HEK293T (cell line): ENCODE measurements around the gene ALDH2.
"Not testable (repeated sequence)": the region's sequence is repeated elsewhere in the genome, so short reads cannot be mapped to it uniquely, and the experiment has no call there.

Experiments
- CTCF ChIA-PET: fragments of 350-600 bp; formaldehyde crosslinking; extraction: SDS; loops from one replicate; lab custom pipeline; 2021; ENCODE audit warnings: antibody characterized with exemption, inconsistent platforms; lab: Yijun Ruan, JAX
- POLR2A ChIA-PET: fragments of 350-600 bp; formaldehyde crosslinking; extraction: SDS; loops from one replicate; lab custom pipeline; 2020; ENCODE audit warnings: antibody characterized with exemption, inconsistent platforms; lab: Yijun Ruan, JAX
- DNase-seq: peaks from one replicate; pipeline ENCODE4 v3.0.0; 2012; ENCODE audit warnings: mixed read lengths; ENCODE audit errors: extremely low spot score
- ARNT ChIP-seq: fragments of 450-650 bp; IDR thresholded peaks from 2 replicates; pipeline ENCODE4 v1.6.1; 2017; ENCODE audit warnings: mild to moderate bottlenecking
- BHLHE40 ChIP-seq: fragments of 450-650 bp; IDR thresholded peaks from 2 replicates; pipeline ENCODE4 v1.6.1; 2016; ENCODE audit warnings: mild to moderate bottlenecking, moderate library complexity, borderline replicate concordance
- CTBP1 ChIP-seq: fragments of 450-650 bp; IDR thresholded peaks from 2 replicates; pipeline ENCODE4 v1.6.1; 2016; ENCODE audit warnings: borderline replicate concordance
- ELF4 ChIP-seq: fragments of 450-650 bp; IDR thresholded peaks from 2 replicates; pipeline ENCODE4 v1.6.1; 2017; ENCODE audit warnings: antibody characterized with exemption
- FOXA1 ChIP-seq: fragments of 450-650 bp; IDR thresholded peaks from 2 replicates; pipeline ENCODE4 v1.6.1; 2016; ENCODE audit warnings: mild to moderate bottlenecking
- FOXK2 ChIP-seq: fragments of 450-650 bp; IDR thresholded peaks from 2 replicates; pipeline ENCODE4 v1.6.1; 2016; ENCODE audit warnings: mild to moderate bottlenecking
- FOXM1 ChIP-seq: fragments of 450-650 bp; IDR thresholded peaks from 2 replicates; pipeline ENCODE4 v1.6.1; 2017; ENCODE audit warnings: mild to moderate bottlenecking, borderline replicate concordance
- HDGF ChIP-seq: fragments of 450-650 bp; IDR thresholded peaks from 2 replicates; pipeline ENCODE4 v1.6.1; 2017; ENCODE audit warnings: antibody characterized with exemption, borderline replicate concordance
- L3MBTL2 ChIP-seq: fragments of 450-650 bp; conservative IDR thresholded peaks from 2 replicates; pipeline ENCODE4 v1.6.1; 2016; ENCODE audit warnings: mild to moderate bottlenecking
- LEF1 ChIP-seq: fragments of 450-650 bp; IDR thresholded peaks from 2 replicates; pipeline ENCODE4 v1.6.1; 2017; ENCODE audit warnings: mild to moderate bottlenecking, borderline replicate concordance
- NFRKB ChIP-seq: fragments of 450-650 bp; IDR thresholded peaks from 2 replicates; pipeline ENCODE4 v1.6.1; 2016; ENCODE audit warnings: mild to moderate bottlenecking, moderate library complexity
- SP1 ChIP-seq: fragments of 450-650 bp; IDR thresholded peaks from 2 replicates; pipeline ENCODE4 v1.6.1; 2017
- SUZ12 ChIP-seq: fragments of 450-650 bp; IDR thresholded peaks from 2 replicates; pipeline ENCODE4 v1.6.1; 2016; ENCODE audit warnings: mild to moderate bottlenecking
- TARDBP ChIP-seq: fragments of 450-650 bp; IDR thresholded peaks from 2 replicates; pipeline ENCODE4 v1.6.1; 2016
- ZNF384 ChIP-seq: fragments of 450-650 bp; IDR thresholded peaks from 2 replicates; pipeline ENCODE4 v1.6.1; 2016
- TF ChIP-seq, protein P1 (sequence below): fragments of 450-650 bp; IDR thresholded peaks from 2 replicates; pipeline ENCODE4 v1.6.1; 2016

ALDH2 gene

DNA sequence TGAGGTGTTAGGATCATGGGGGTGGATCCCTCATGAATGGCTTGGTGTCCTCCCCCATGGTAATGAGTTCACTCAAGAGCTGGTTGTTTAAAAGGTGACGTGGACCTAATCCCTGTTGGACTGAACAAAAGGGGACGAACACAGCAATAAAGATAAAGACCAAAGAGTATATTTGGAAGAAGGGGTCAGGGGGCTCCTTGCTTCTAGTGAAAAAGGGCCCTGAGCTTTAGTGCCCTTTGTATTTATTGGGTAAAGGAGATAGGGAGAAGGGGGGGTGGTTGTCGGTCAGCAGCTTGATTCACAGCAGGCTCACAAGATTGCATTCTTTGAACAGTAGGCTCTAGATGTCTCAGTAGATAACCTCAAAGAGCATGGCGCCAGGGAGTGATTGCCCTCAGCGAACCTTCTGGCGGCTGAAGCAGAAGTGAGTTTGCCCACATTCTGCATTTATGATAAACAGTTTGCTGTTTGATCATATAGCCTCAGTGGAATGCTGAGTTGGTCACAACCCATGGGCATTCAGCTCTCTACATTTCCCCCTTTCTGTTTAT lies 49.4 kb downstream of the ALDH2 start:
- no peak for DNase-seq
- TF ChIP-seq SP1 (no peak), LEF1 (no peak), BHLHE40 (no peak), ARNT (no peak), TARDBP (no peak), ELF4 (no peak), FOXK2 (no peak), CTBP1 (no peak), SUZ12 (no peak), FOXA1 (no peak), HDGF (no peak), NFRKB (no peak), L3MBTL2 (no peak), ZNF384 (no peak), FOXM1 (no peak)
- TF ChIP-seq, protein P1, sequence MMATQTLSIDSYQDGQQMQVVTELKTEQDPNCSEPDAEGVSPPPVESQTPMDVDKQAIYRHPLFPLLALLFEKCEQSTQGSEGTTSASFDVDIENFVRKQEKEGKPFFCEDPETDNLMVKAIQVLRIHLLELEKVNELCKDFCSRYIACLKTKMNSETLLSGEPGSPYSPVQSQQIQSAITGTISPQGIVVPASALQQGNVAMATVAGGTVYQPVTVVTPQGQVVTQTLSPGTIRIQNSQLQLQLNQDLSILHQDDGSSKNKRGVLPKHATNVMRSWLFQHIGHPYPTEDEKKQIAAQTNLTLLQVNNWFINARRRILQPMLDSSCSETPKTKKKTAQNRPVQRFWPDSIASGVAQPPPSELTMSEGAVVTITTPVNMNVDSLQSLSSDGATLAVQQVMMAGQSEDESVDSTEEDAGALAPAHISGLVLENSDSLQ: no peak

GRCh38 chr12:111816898-111817297 lies 50.2 kb downstream of the ALDH2 start:
- CTCF ChIA-PET, POLR2A ChIA-PET, DNase-seq: not testable (repeated sequence)

More for the DNA sequence above, 49.4 kb downstream of the ALDH2 start:
- CTCF ChIA-PET: no interaction called here
- POLR2A ChIA-PET: no interaction called here

GRCh38 chr12:111818340-111818739 lies 51.6 kb downstream of the ALDH2 start:
- DNase-seq: no peak
- ChIA-PET POLR2A (no interaction called here), CTCF (no interaction called here)
- no peak for TF ChIP-seq BHLHE40

GRCh38 chr12:111819191-111820158 lies 52.7 kb downstream of the ALDH2 start:
- CTCF ChIA-PET: interaction anchor here (0.6 kb wide), 2 partner anchors 85 to 393 kb away, joined by 3 to 7 read pairs; no protein-coding TSS in a partner anchor
- no peak for TF ChIP-seq SUZ12
- no peak for TF ChIP-seq ARNT
- no peak for TF ChIP-seq HDGF
- TF ChIP-seq BHLHE40: no peak
- TF ChIP-seq FOXK2: no peak
- TF ChIP-seq ELF4: no peak
- TF ChIP-seq, protein P1: no peak
- POLR2A ChIA-PET: interaction anchor here (1.1 kb wide), 1 partner anchor 134 kb away, joined by 3 read pairs; the partner anchor contains the start of genes ACAD10 and BRAP
- no peak for DNase-seq

- DNase-seq, CTCF ChIA-PET, POLR2A ChIA-PET: not testable (repeated sequence)
Observed at GRCh38 chr12:111820828-111821227, 54.1 kb downstream of the ALDH2 start.

GRCh38 chr12:111822886-111823285 lies 56.2 kb downstream of the ALDH2 start:
- POLR2A ChIA-PET: interaction anchor here (1.7 kb wide), 1 partner anchor 19 kb away, joined by 5 read pairs; the partner anchor contains the start of gene MAPKAPK5
- no peak for TF ChIP-seq SUZ12
- no peak for TF ChIP-seq HDGF
- no peak for TF ChIP-seq FOXK2
- TF ChIP-seq NFRKB: no peak
- TF ChIP-seq CTBP1: no peak
- TF ChIP-seq BHLHE40: no peak
- TF ChIP-seq TARDBP: no peak
- no peak for TF ChIP-seq FOXA1
- TF ChIP-seq ZNF384: no peak
- TF ChIP-seq, protein P1: no peak
- no peak for TF ChIP-seq L3MBTL2
- no peak for TF ChIP-seq FOXM1
- CTCF ChIA-PET: interaction anchor here (1.1 to 1.6 kb wide), 2 partner anchors 8 to 10 kb away, joined by 3 to 7 read pairs; no protein-coding TSS in a partner anchor
- no peak for DNase-seq

DNA sequence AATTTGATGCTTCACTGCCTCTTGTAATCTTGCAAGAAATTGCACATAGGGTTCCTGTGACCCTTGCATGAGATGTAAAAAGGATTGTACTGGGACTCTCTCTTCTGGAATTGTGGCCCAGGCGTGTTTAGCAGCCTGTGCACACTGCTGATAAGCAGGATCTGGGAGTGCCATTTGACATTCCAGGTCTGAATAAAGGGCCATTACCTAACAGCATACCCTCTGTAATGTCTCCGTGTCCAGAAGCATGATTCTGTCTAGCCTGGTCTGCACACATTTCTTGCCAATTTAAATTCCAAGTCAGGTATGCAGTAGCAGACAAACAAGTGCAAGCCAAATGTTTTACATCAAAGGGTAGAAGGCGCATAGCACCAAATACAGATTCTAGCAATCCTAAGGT lies 57.2 kb downstream of the ALDH2 start:
- TF ChIP-seq ELF4: no peak
- TF ChIP-seq SP1: no peak
- TF ChIP-seq LEF1: no peak
- TF ChIP-seq FOXM1: no peak
- TF ChIP-seq HDGF: no peak
- no peak for TF ChIP-seq BHLHE40
- no peak for TF ChIP-seq CTBP1
- TF ChIP-seq TARDBP: no peak
- ChIA-PET CTCF (interaction anchor here (1.6 kb wide), 1 partner anchor 11 kb away, joined by 7 read pairs; no protein-coding TSS in a partner anchor), POLR2A (interaction anchor here (1.7 kb wide), 1 partner anchor 18 kb away, joined by 5 read pairs; the partner anchor contains the start of gene MAPKAPK5)
- no peak for DNase-seq

- CTCF ChIA-PET, DNase-seq: not testable (repeated sequence)
- POLR2A ChIA-PET: interaction anchor here (1.7 kb wide), 1 partner anchor 17 kb away, joined by 5 read pairs; the partner anchor contains the start of gene MAPKAPK5
Observed at GRCh38 chr12:111824312-111824711, 57.6 kb downstream of the ALDH2 start.
